Measurements from ENCODE around the gene PLIN3.

DNA sequence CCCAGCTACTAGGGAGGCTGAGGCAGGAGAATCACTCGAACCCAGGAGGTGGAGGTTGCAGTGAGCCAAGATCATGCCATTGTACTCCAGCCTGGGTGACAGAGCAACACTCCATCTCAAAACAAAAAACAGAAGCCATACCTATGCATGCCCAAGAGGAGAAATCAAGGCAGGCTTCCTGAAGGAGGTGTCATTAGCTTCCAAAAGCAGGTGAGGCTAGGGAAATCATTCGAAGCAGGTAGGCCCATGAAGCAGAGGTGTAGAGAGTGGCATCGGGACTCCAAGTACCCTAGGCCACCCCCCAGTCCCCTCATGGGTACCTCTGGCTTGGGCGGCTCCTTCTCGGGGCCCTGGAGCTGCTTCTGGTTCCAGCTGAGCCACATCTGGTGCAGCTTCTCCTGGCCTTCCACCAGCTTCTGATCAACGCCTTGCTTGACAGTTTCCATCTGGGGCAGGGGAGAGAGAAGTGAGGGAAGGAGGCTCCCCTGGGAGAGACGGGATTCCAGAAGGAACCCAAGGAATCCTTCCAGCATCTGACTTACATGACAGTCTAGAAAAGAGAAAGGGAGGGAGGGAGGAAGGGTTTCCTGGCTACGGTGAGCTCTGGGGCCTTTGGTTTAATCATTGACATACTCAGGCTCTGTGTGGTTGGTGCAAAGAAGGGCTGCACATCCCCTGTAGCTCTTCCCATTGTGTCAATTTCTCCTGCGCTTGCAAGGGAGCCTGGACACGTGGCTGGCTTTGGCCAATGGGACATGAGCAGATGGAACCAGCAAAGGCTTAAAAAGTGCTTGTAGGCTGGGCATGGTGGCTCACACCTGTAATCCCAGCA, 22.9 kb downstream of the PLIN3 start:
- no peak for TF ChIP-seq CTCF (conservative IDR thresholded peaks at IDR 0.05 in 1 of 2, IDR thresholded peaks at IDR 0.05 in 1 of 2; ENCODE audit: extremely low read depth in 1 of 2, insufficient read depth in 1 of 2, low read depth in 1 of 2, low read length in 2 of 2)
- no peak for TF ChIP-seq EZH2 (IDR thresholded peaks at IDR 0.05; ENCODE audit: borderline replicate concordance, low read length)

All from mammary epithelial cell (primary cell).